Upper lobe of right lung (tissue), 1 donor: Measurements from ENCODE around the gene PSME3. TPM values are rescaled to one million over a fixed set of nuclear protein-coding genes. Genes with fewer than 3 reads are reported as not detected.

Experiments used
- ATAC-seq: fragments of 200-7000 bp; cut with Tn5 transposase; one replicate; pipeline ENCODE4 v1.9.1; 2020; ENCODE audit warnings: mild to moderate bottlenecking, moderate library complexity
- DNase-seq: peaks from one replicate; pipeline ENCODE4 v3.0.0-alpha.2; 2020
- H3K27ac ChIP-seq: fragments of 200-600 bp; one replicate; pipeline ENCODE4 v1.8.0; 2022
- H3K27me3 ChIP-seq: fragments of 200-600 bp; one replicate; pipeline ENCODE4 v1.8.0; 2022; ENCODE audit warnings: mild to moderate bottlenecking
- H3K36me3 ChIP-seq: fragments of 200-600 bp; one replicate; pipeline ENCODE4 v1.8.0; 2022
- H3K4me1 ChIP-seq: fragments of 200-600 bp; one replicate; pipeline ENCODE4 v1.8.0; 2022
- H3K4me3 ChIP-seq: fragments of 200-600 bp; one replicate; pipeline ENCODE4 v1.8.0; 2022; ENCODE audit warnings: mild to moderate bottlenecking
- H3K9me3 ChIP-seq: fragments of 200-600 bp; one replicate; pipeline ENCODE4 v1.8.0; 2022
- CTCF ChIP-seq: fragments of 200-600 bp; IDR thresholded peaks from one replicate; pipeline ENCODE4 v1.8.0; 2022; ENCODE audit warnings: antibody characterized with exemption
- intact Hi-C: fragments of 100-400 bp; cut with DNase I; formaldehyde crosslinking; loops from one replicate; pipeline ENCODE4 v1.11.0; 2022
- total RNA-seq: library from RNA; stranded (reverse); fragmentation: NEBNext Ultra II Directional; extraction: Animal tissue kit (Norgen Biotek cat#: 25700); gene quantifications from one replicate; pipeline ENCODE4 v1.2.1, GENCODE V29; 2021
- donor health status: DM: no; HTN: yes; CAD: no; lungs with severe emphysema.

PSME3 gene
- total RNA-seq, 1 donor from 2014 or later: 89.4 TPM

- no peaks in the 10 kb centered on the region for H3K9me3 ChIP-seq
- H3K27ac ChIP-seq: peak overlapping the region; percentile 39
- no peaks in the 10 kb centered on the region for H3K4me1 ChIP-seq
- ATAC-seq (peak; percentile 78), DNase-seq (no peak)
- H3K27me3 ChIP-seq: no peaks in the 10 kb centered on the region
- H3K36me3 ChIP-seq: peaks cover 4% of the 10 kb centered on the region
- no peak for TF ChIP-seq CTCF
- H3K4me3 ChIP-seq: no peak overlapping the region
- intact Hi-C loops: no loop called here
These were observed 28.3 kb upstream of the PSME3 start for GRCh38 chr17:42804918-42805367.

- no peak for DNase-seq
- intact Hi-C loops: no loop called here
These were observed 26.9 kb upstream of the PSME3 start for GRCh38 chr17:42806249-42806648.

DNA sequence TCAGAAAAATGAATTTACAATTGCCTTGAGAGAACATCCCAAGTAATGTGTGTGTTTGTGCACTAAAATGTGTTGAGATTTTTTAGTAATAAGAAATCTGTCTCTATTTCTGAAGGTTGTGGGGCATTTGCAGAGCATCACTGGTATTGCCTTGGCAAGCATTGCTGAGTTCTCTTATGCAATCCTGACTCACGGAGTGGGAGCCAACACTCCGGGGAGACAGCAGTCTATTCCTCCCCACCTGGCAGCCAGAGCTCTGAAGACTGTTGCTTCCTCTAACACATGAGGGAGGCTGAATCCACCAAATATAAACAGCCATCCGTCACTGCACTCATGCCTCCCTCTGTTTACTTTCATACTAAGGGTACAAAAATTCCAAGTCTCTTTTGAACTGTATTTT lies 23.9 kb upstream of the PSME3 start:
- Histone ChIP-seq H3K27me3 (no peaks in the 10 kb centered on the region), H3K4me1 (no peaks in the 10 kb centered on the region), H3K4me3 (no peak overlapping the region), H3K9me3 (no peaks in the 10 kb centered on the region), H3K27ac (no peak overlapping the region), H3K36me3 (peaks cover 44% of the 10 kb centered on the region)
- no peak for TF ChIP-seq CTCF
- peak; percentile 61 for ATAC-seq
- no peak for DNase-seq
- intact Hi-C loops: no loop called here

More at GRCh38 chr17:42806249-42806648, 26.9 kb upstream of the PSME3 start:
- H3K27ac ChIP-seq: no peak overlapping the region
- H3K4me1 ChIP-seq: no peaks in the 10 kb centered on the region
- ATAC-seq: no peak
- H3K36me3 ChIP-seq: peaks cover 17% of the 10 kb centered on the region
- no peak for TF ChIP-seq CTCF
- no peaks in the 10 kb centered on the region for H3K9me3 ChIP-seq
- no peaks in the 10 kb centered on the region for H3K27me3 ChIP-seq
- no peak overlapping the region for H3K4me3 ChIP-seq

GRCh38 chr17:42814633-42815399 lies 18.4 kb upstream of the PSME3 start:
- no peak for TF ChIP-seq CTCF

DNA sequence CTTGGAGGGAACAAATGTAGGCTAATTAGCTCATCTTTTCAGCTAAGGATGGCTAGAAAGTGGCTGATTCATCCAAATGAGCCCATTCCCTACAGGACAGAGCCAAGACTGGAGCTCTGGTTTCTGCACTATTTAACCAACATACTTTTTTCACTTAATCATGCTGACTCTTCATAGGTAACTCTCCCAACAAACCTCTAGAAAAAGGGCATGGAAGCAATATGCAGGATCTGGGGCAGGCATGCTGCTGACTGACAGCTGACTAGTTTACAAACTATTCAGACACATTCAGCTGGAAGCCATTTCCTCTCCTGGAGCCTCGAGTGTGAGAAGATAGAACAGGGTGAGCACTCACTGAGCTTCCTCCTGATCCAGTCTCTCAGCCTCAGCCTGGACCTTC lies 15.3 kb upstream of the PSME3 start:
- Histone ChIP-seq H3K36me3 (peaks cover 88% of the 10 kb centered on the region), H3K4me1 (peaks cover 5% of the 10 kb centered on the region), H3K27me3 (no peaks in the 10 kb centered on the region), H3K9me3 (no peaks in the 10 kb centered on the region), H3K4me3 (no peak overlapping the region), H3K27ac (no peak overlapping the region)
- no peak for DNase-seq
- no peak for TF ChIP-seq CTCF
- ATAC-seq: no peak
- intact Hi-C loops: loop anchor here (10.0 kb wide), 1 partner anchor 103 kb away; no protein-coding TSS in a partner anchor

More at GRCh38 chr17:42814633-42815399, 18.4 kb upstream of the PSME3 start:
- peaks cover 96% of the 10 kb centered on the region for H3K36me3 ChIP-seq
- no peaks in the 10 kb centered on the region for H3K9me3 ChIP-seq
- DNase-seq: no peak
- ATAC-seq: peak; percentile 80
- H3K27ac ChIP-seq: peak overlapping the region; percentile 38
- H3K27me3 ChIP-seq: no peaks in the 10 kb centered on the region
- H3K4me1 ChIP-seq: no peaks in the 10 kb centered on the region
- intact Hi-C loops: loop anchor here (10.0 kb wide), 1 partner anchor 100 kb away; no protein-coding TSS in a partner anchor
- no peak overlapping the region for H3K4me3 ChIP-seq
